Heart right ventricle (tissue), 16 donors: ENCODE results near the gene MYT1. TPM values are rescaled to one million over a fixed set of nuclear protein-coding genes. Genes with fewer than 3 reads are reported as not detected.

Experiments
- ATAC-seq, 8 donors: fragments of 200-7000 bp; cut with Tn5 transposase; one replicate each; pipeline ENCODE4 v1.9.1; 2020; ENCODE audit warnings: mild to moderate bottlenecking in 8 of 8, moderate library complexity in 8 of 8, moderate number of reproducible peaks in 1 of 8
- DNase-seq, 2 donors: peaks; one replicate each; pipeline ENCODE4 v3.0.0-alpha.2; 2020
- H3K27ac ChIP-seq, 10 donors: fragments of 200-600 bp; sonication (generic) in 2 of 10; one replicate each; pipeline versions ENCODE4 v1.5.0 to v1.8.0; 2020 to 2022; ENCODE audit warnings: mild to moderate bottlenecking in 3 of 10
- H3K27me3 ChIP-seq, 7 donors: fragments of 200-600 bp; one replicate each; pipeline ENCODE4 v1.8.0; 2021 to 2022; ENCODE audit warnings: mild to moderate bottlenecking in 2 of 7
- H3K36me3 ChIP-seq, 9 donors: fragments of 200-600 bp; sonication (generic) in 1 of 9; one replicate each; pipeline versions ENCODE4 v1.5.0 to v1.8.0; 2020 to 2022; ENCODE audit warnings: mild to moderate bottlenecking in 2 of 9
- H3K4me1 ChIP-seq, 9 donors: fragments of 200-600 bp; sonication (generic) in 1 of 9; one replicate each; pipeline versions ENCODE4 v1.5.0 to v1.8.0; 2020 to 2022; ENCODE audit warnings: mild to moderate bottlenecking in 4 of 9
- H3K4me3 ChIP-seq, 10 donors: fragments of 200-600 bp; sonication (generic) in 2 of 10; one replicate each; pipeline versions ENCODE4 v1.5.0 to v1.8.0; 2020 to 2022; ENCODE audit warnings: mild to moderate bottlenecking in 7 of 10, moderate library complexity in 2 of 10
- H3K9me3 ChIP-seq, 11 donors: fragments of 200-600 bp in 10 of 11; sonication (generic) in 2 of 11; one replicate each; pipeline versions ENCODE4 v1.5.0 to v1.8.0; 2013 to 2022; ENCODE audit warnings: mild to moderate bottlenecking in 2 of 11, control low read depth in 1 of 11, moderate library complexity in 1 of 11
- WGBS, 2 donors: extraction: QIAGEN DNeasy Blood & Tissue Kit; methylation state at CpG; one replicate each; pipeline ENCODE4 v1.1.7; 2013; ENCODE audit warnings: inconsistent platforms in 1 of 2; 5-methylcytosine and 5-hydroxymethylcytosine counted together
- intact Hi-C, 10 donors: fragments of 100-400 bp; cut with DNase I; formaldehyde crosslinking; loops; one replicate each; pipeline versions ENCODE4 v1.11.1 to v1.14.2; 2022
- polyA plus RNA-seq, 2 donors: library from polyadenylated mRNA; stranded (reverse); fragments of 200-250 nt; gene quantifications; one replicate each; pipeline ENCODE4 v1.2.3, GENCODE V29; 2013
- total RNA-seq, 10 donors: library from RNA; stranded (reverse); fragmentation: NEBNext Ultra II Directional in 3 of 10; extraction: Animal tissue kit (Norgen Biotek cat#: 25700) in 3 of 10; gene quantifications; one replicate each; pipeline versions ENCODE4 v1.2.1 to v1.2.4, GENCODE V29; 2021 to 2023
- TF ChIP-seq, protein P1 (sequence below), 9 donors: fragments of 200-600 bp; sonication (generic) in 2 of 9; IDR thresholded peaks; one replicate each; pipeline versions ENCODE4 v1.5.0 to v1.8.0; 2021 to 2022; ENCODE audit warnings: antibody characterized with exemption in 9 of 9, mild to moderate bottlenecking in 5 of 9, moderate library complexity in 1 of 9
- donor health status: Arrhythmogenic right ventricular cardiomyopathy.
- donor health status: ischemic (EF 13 %, LVEDD 7.1; RV severe dilation, severe dysfunction).
- donor health status: healthy with polysubstance abuse.
- donor health status: DM: no; HTN: yes; CAD: no.
- donor health status: DM: no; HTN: no; CAD: no.
- donor health status: ischemic (EF 25% LVEDD 6.9; RV normal size, moderate dysfunction).
- donor health status: ischemic (EF 25% LVEDD 5.7; RV mildly dilated, moderate dysfunction).
- donor health status: healthy.
- donor health status: DM: yes; HTN: yes; CAD: no.
- donor health status: Ischemic cardiomyopathy.
- donor health status: ischemic (EF 35%, LVEDD 5.7; RV mildly dilated, moderate dysfunction).
- donor health status: nonischemic (EF 11% LVEDD 7.7; RV severe dilation, severe dysfunction).
- donor health status: DM: yes; HTN: yes; CAD: no.
- donor health status: PGD.
- donor health status: ischemic (EF 29% LVEDD 5.4; RV normal size, mild dysfunction).
- donor health status: nonischemic (EF 23%, LVEDD 6.1; RV moderate dilation, normal function).

Gene MYT1
- total and polyA plus RNA-seq, 12 donors = 0.01 to 0.35 (median 0.11) TPM; not detected in 1

- Histone ChIP-seq H3K27me3 (no peaks in the 10 kb centered on the region), H3K36me3 (peaks cover 0 to 71% (median 0%) of the 10 kb centered on the region in 9 donors), H3K4me3 (no peak overlapping the region), H3K27ac (peak overlapping the region in 5 of 10 donors; percentile 15 to 62 (median 58)), H3K4me1 (peaks cover 0 to 60% (median 48%) of the 10 kb centered on the region in 9 donors), H3K9me3 (no peaks in the 10 kb centered on the region)
- intact Hi-C loops = no loop called here
- DNase-seq (no peak), ATAC-seq (peak in 7 of 8 donors; percentile 69 to 83 (median 74))
- 65 to 70% methylated on average over 10 of the region's 10 CpGs for WGBS, 2 donors
- TF ChIP-seq, protein P1, sequence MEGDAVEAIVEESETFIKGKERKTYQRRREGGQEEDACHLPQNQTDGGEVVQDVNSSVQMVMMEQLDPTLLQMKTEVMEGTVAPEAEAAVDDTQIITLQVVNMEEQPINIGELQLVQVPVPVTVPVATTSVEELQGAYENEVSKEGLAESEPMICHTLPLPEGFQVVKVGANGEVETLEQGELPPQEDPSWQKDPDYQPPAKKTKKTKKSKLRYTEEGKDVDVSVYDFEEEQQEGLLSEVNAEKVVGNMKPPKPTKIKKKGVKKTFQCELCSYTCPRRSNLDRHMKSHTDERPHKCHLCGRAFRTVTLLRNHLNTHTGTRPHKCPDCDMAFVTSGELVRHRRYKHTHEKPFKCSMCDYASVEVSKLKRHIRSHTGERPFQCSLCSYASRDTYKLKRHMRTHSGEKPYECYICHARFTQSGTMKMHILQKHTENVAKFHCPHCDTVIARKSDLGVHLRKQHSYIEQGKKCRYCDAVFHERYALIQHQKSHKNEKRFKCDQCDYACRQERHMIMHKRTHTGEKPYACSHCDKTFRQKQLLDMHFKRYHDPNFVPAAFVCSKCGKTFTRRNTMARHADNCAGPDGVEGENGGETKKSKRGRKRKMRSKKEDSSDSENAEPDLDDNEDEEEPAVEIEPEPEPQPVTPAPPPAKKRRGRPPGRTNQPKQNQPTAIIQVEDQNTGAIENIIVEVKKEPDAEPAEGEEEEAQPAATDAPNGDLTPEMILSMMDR (IDR thresholded peaks at IDR 0.05) = no peak
Measured at GRCh38 chr20:64268174-64268573, 103.9 kb downstream of the MYT1 start.

DNA sequence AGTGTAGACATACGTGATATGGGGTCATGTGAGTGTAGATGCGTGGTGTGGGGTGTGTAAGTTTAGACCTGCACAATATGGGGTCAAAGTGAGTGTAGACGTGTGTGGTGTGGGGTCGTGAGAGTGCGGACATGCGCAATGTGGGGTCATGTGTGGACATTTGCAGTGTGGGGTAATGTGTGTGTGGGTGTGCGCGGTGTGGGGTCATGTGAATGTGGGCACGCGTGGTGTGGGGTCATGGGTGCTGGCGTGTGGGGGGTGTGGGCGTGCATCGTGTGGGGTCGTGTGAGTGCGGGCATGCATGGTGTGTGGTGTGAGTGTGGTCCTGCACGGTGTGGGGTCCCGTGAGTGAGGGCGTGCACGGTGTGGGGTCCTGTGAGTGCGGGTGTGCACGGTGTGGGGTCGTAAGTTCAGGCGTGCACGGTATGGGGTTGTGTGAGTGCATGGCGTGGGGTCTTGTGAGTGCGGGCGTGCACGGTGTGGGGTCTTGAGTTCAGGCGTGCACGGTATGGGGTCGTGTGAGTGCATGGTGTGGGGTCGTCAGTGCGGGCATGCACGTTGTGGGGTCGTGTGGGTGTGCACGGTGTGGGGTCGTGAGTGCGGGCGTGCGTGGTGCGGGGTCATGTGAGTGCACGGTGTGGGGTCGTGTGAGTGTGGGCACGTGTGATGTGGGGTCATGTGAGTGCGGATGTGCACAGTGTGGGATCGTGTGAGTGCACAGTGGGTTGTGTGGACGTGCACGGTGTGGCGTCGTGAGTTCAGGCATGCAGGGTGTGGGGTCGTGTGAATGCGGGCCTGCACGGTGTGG is 105.6 kb downstream of the MYT1 start:
- Histone ChIP-seq H3K4me3 (no peak overlapping the region), H3K36me3 (peaks cover 0 to 74% (median 8%) of the 10 kb centered on the region in 9 donors), H3K9me3 (no peaks in the 10 kb centered on the region), H3K27ac (no peak overlapping the region), H3K27me3 (no peaks in the 10 kb centered on the region), H3K4me1 (peaks cover 0 to 44% (median 36%) of the 10 kb centered on the region in 9 donors)
- TF ChIP-seq, protein P1 (IDR thresholded peaks at IDR 0.05) = no peak
- intact Hi-C loops = no loop called here
- WGBS, 2 donors = 97% methylated on average over 53 of the region's 53 CpGs
- DNase-seq (no peak), ATAC-seq (peak in 3 of 8 donors; percentile 11 to 66 (median 32))

GRCh38 chr20:64271636-64272035 is 107.4 kb downstream of the MYT1 start:
- 82 to 86% methylated on average over 11 of the region's 11 CpGs for WGBS, 2 donors
- H3K4me3 ChIP-seq = no peak overlapping the region
- H3K9me3 ChIP-seq = no peaks in the 10 kb centered on the region
- intact Hi-C loops = no loop called here
- H3K27ac ChIP-seq = no peak overlapping the region
- DNase-seq (no peak), ATAC-seq (no peak)
- H3K27me3 ChIP-seq = no peaks in the 10 kb centered on the region
- peaks cover 0 to 26% (median 25%) of the 10 kb centered on the region in 9 donors for H3K4me1 ChIP-seq
- TF ChIP-seq, protein P1 (IDR thresholded peaks at IDR 0.05) = no peak
- H3K36me3 ChIP-seq = peaks cover 0 to 73% (median 8%) of the 10 kb centered on the region in 9 donors

DNA sequence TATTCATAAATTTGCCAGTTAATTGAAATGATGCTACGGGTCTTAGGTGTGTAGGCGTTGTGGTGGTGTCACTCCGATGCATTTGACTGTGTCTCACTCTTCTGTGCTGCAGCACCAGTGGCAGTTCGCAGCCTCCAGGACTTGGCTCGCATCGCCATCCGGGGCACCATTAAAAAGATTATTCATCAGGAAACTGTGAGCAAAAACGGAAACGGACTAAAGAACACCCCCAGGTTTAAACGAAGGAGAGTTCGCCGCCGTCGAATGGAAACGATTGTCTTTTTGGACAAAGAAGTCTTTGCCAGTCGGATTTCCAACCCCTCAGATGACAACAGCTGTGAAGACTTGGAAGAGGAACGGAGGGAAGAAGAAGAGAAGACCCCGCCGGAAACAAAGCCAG is 108.9 kb downstream of the MYT1 start:
- H3K9me3 ChIP-seq = no peaks in the 10 kb centered on the region
- ATAC-seq = no peak
- DNase-seq = no peak
- 81 to 90% methylated on average over 19 of the region's 19 CpGs for WGBS, 2 donors
- intact Hi-C loops = no loop called here
- TF ChIP-seq, protein P1 (IDR thresholded peaks at IDR 0.05) = no peak
- H3K36me3 ChIP-seq = peaks cover 0 to 70% (median 8%) of the 10 kb centered on the region in 9 donors
- H3K27me3 ChIP-seq = no peaks in the 10 kb centered on the region
- peaks cover 0 to 16% (median 10%) of the 10 kb centered on the region in 9 donors for H3K4me1 ChIP-seq
- H3K27ac ChIP-seq = no peak overlapping the region
- H3K4me3 ChIP-seq = no peak overlapping the region
